GM19372 (cell line): ENCODE data around the gene SNX25.
"Not testable (repeated sequence)": the region's sequence is repeated elsewhere in the genome, so short reads cannot be mapped to it uniquely, and the experiment has no call there.

ENCODE experiments used
- ATAC-seq: cut with Tn5 transposase; IDR thresholded peaks from one replicate; pipeline ENCODE4 v1.9.1; 2021; ENCODE audit warnings: mild to moderate bottlenecking, low read depth, moderate library complexity; ENCODE audit not compliant: unreplicated experiment

Gene SNX25

DNA sequence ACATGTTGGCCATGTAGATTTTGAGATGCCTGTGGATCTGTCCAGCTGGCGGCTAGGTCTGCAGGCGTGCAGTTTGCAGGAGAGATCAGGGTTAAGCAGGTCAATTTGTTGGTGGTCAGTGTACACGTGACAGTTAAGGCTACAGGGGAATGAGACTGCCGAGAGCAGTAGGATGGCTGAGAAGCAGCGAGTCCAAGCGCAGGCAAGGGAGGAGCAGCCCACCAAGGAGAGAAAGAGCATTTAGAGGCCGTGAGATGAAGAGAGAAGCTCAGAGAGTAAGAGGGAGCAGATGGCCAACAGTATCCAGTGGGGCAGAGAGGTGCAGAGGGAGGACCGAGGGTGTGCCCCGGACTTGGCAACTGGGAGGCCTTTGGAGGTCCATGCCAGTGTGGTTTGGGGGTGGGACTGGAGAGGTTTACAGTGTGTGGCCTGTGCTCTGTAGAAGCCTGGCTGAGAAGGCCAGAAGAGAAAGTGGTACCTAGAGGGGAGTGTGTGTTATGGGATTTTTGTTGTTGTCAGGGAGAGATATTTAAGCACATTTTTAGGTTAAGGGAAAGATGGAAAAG is 18.4 kb downstream of the SNX25 start:
- ATAC-seq, result no peak

- no peak for ATAC-seq
These were observed 19.8 kb downstream of the SNX25 start for GRCh38 chr4:185229021-185229818.

DNA sequence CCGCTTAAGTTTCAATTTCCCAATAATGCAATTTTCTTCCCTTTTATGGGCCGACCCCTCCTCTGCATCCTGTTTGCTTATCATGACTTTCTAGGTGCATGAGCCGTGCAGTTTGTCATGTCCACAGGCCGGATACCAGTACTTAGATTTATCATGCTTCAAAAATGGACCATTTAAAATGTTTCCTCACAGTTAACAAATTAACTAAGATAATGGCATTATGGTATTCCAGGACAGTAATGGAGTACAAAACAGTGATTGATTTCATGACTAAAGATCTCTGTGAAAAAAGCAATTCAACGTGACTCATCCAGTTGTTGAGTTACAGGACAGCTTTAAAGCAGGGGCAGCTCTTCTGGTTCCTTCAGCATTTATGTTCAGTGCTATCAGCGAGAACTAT is 23.0 kb downstream of the SNX25 start:
- ATAC-seq, result no peak

DNA sequence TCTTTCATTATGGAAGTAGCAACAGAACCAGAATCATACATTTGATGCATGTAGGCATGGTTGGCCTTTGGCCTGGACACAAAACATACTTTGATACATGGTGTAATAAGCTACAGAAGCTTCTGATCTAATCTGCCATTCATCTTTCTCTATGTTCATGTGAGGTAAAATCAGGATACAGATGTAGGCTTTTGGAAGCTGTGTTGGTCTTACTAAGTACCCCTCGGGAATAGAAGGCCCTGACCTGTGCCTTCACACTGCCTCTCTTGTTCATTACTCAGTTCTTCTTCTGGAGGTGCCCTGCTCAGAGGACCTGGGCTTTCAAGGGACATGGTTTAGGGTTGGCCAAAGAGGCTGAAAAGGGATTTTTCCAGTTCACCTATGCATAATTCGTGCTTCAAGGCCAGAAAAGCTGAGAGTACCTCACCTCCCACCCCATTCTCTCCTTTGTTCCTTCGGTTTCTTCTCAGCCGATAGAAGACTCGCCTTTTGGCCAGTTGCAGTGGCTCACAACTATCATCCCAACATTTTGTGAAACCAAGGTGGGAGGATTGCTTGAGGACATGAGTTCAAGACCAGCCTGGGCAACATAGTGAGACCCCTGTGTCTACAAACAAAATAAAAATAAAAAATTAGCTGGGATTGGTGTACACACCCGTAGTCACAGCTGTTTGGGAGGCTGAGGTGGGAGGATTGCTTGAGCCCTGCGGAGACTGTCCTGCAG is 25.9 kb downstream of the SNX25 start:
- ATAC-seq, result no peak

- no peak for ATAC-seq
These were observed 26.6 kb downstream of the SNX25 start for GRCh38 chr4:185235843-185236503.

DNA sequence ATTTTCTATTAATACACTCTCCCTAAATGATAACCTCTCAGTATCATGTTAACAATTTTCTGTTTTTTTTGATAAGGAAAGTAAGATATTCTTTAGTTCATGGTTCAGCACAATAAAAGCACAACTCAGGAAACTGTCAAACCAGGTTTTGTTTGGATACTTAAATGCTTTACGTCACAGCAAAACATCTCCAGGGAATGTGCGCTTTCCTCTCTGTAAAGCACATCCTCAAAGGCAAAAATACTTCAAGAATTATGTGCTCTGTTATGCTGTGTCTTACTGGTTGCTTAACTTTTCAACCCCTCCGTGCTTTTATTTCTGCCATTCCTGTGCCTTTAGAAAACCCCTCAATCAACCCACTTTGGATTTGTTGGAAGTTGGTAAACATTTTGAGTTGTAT is 27.8 kb downstream of the SNX25 start:
- no peak for ATAC-seq

- no peak for ATAC-seq
These were observed 28.9 kb downstream of the SNX25 start for GRCh38 chr4:185238215-185238681.

DNA sequence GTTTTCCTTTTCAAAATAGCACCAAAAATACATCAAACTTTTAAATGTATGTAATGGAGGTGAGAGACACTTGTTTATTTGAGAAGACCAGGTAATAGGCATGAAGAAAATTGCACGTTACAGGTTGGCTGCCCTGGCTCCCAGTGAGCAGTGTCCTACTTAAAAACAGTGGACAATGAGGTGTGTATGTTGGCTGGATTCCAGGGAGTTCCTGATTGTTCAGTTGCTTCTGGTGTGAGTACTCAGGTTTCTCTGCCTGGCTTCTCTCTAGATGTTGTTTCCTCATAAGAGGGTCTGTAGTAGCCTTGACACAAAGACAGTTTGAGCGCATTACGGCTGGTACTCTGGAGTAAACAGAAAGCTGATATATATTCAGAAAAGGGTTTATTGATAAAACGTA is 29.4 kb downstream of the SNX25 start:
- no peak for ATAC-seq

DNA sequence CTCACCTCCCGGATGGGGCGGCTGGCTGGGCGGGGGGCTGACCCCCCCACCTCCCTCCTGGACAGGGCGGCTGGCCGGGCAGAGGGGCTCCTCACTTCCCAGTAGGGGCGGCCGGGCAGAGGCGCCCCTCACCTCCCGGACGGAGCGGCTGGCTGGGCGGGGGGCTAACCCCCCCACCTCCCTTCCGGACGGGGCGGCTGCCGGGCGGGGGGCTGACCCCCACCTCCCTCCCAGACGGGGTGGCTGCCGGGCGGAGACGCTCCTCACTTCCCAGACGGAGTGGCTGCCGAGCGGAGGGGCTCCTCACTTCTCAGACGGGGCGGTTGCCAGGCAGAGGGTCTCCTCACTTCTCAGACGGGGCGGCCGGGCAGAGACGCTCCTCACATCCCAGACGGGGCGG is 31.1 kb downstream of the SNX25 start:
- ATAC-seq, result not testable (repeated sequence)

DNA sequence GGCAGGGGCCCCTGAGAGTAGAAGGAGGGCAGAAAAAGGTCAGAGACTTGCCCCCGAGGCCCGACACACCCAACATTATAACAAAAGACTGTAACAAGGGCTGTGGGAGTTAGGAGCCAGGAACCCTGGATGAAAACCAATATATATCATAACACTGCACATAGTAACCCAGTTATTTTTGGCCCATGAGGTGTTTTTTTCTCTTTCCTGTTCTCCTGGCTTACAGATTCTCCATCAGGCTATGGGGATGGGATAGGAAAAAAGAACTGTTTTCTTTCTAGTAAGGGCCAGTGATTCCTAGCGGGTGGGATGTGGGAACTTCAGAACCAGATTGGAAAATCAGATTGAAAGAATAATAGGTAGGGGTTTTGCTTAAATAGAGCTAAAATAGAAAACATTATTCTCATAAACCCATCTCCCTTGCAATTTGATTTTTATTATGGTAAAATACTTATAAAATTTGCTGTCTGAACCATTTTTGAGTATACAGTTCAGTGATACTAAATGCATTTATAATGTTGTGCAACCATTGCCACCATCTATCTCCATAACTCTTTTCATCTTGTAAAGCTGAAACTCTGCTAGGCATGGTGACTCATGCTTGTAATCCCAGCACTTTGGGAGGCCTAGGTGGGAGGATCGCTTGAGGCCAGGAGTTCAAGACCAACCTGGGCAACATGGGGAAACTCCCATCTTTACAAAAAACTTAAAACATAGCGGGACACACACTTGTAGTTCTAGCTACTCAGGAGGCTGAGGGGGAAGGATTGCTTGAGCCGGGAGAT is 33.5 kb downstream of the SNX25 start:
- ATAC-seq, result no peak

GRCh38 chr4:185243879-185244278 is 34.5 kb downstream of the SNX25 start:
- ATAC-seq, result no peak

- ATAC-seq, result no peak
These were observed 35.4 kb downstream of the SNX25 start for GRCh38 chr4:185244763-185245162.

GRCh38 chr4:185246453-185246852 is 37.1 kb downstream of the SNX25 start:
- ATAC-seq, result no peak

GRCh38 chr4:185247151-185247550 is 37.8 kb downstream of the SNX25 start:
- ATAC-seq, result no peak

GRCh38 chr4:185248393-185249039 is 39.1 kb downstream of the SNX25 start:
- ATAC-seq, result no peak

GRCh38 chr4:185249105-185249504 is 39.7 kb downstream of the SNX25 start:
- no peak for ATAC-seq

- no peak for ATAC-seq
These were observed 45.0 kb downstream of the SNX25 start for GRCh38 chr4:185254434-185254833.

- no peak for ATAC-seq
These were observed 46.5 kb downstream of the SNX25 start for GRCh38 chr4:185255868-185256267.

DNA sequence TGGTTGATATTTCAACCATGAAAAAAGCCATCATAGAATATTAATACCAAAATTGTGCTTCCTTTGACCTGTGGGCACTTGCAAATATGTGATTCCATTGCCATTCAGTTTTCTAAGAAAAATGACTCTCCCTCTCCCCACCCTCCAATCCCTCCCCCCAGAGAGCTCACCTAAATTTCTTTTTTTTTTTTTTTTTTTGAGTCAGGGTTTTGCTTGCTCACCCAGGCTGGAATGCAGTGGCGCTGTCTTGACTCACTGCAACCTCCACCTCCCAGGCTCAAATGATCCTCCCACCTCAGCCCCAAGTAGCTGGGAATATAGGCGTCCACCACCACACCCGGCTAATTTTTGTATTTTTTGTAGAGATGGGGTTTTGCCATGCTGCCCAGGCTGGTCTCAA is 47.0 kb downstream of the SNX25 start:
- no peak for ATAC-seq

DNA sequence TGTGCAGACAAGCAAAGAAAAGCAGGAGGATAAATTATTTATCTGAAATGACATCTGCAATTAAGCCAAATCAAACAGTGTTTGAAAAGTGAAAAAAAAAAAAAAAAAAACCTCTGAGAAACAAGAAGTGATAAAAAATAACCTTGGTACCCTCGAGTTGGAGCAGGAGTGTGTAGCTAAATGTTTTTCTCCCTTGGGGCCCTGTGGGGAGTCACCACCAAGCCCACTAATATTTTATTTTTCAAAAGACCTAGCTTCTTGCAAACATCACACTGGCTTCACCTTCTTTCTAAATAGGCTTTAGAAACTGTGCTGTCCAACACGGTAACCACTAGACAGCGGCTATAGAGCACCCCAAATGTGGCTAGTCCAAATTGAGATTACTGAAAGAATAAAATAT is 47.7 kb downstream of the SNX25 start:
- ATAC-seq, result no peak
